WTC11 (cell line): ENCODE data around the gene CHRM1. TPM values are rescaled to one million over a fixed set of nuclear protein-coding genes. Genes with fewer than 3 reads are reported as not detected.
A peak's percentile ranks its signal among the peaks of the same experiment; 100 is the strongest.

Experiments used
- ATAC-seq: fragments of 200-7000 bp; cut with Tn5 transposase; 2 replicates; pipeline ENCODE4 v1.10.0; 2021; ENCODE audit warnings: mild to moderate bottlenecking, moderate library complexity
- CTCF ChIA-PET: fragments of 300-600 bp; sonication (Branson Sonifier 250); formaldehyde crosslinking; loops from one replicate; lab custom pipeline; 2021; ENCODE audit warnings: antibody characterized with exemption; lab: Charles Lee
- POLR2A ChIA-PET: fragments of 350-600 bp; sonication (Branson Sonifier 250); formaldehyde crosslinking; loops from one replicate; lab custom pipeline; 2021; ENCODE audit warnings: antibody characterized with exemption; lab: Charles Lee
- DNase-seq: peaks from one replicate; pipeline ENCODE4 v3.0.0; 2021; ENCODE audit warnings: low spot score
- H3K27ac Mint-ChIP-seq: 2 replicates; pipeline ENCODE4 v1.8.0; 2021; ENCODE audit warnings: mixed read lengths
- H3K27me3 Mint-ChIP-seq: 2 replicates; pipeline ENCODE4 v1.8.0; 2021; ENCODE audit warnings: low read depth, mild to moderate bottlenecking, moderate library complexity, mixed read lengths
- H3K36me3 Mint-ChIP-seq: 2 replicates; pipeline ENCODE4 v1.8.0; 2021; ENCODE audit warnings: mixed read lengths
- H3K4me1 Mint-ChIP-seq: 2 replicates; pipeline ENCODE4 v1.8.0; 2022; ENCODE audit warnings: mixed read lengths
- H3K4me3 Mint-ChIP-seq: 2 replicates; pipeline ENCODE4 v1.8.0; 2021; ENCODE audit warnings: mild to moderate bottlenecking, moderate library complexity, mixed read lengths
- H3K9me3 Mint-ChIP-seq: 2 replicates; pipeline ENCODE4 v1.8.0; 2021; ENCODE audit warnings: mixed read lengths
- CREM ChIP-seq: sonication (generic); formaldehyde crosslinking; IDR thresholded peaks from 2 replicates; pipeline ENCODE4 v1.8.1; 2022; ENCODE audit warnings: mild to moderate bottlenecking, missing genetic modification reagents, moderate library complexity
- FOXK1 ChIP-seq: sonication (generic); formaldehyde crosslinking; IDR thresholded peaks from 2 replicates; pipeline ENCODE4 v1.8.0; 2022; ENCODE audit warnings: mild to moderate bottlenecking, moderate library complexity, missing genetic modification reagents
- FOXP1 ChIP-seq: sonication (generic); formaldehyde crosslinking; IDR thresholded peaks from 2 replicates; pipeline ENCODE4 v1.8.0; 2022; ENCODE audit warnings: missing genetic modification reagents, mild to moderate bottlenecking, moderate library complexity, borderline replicate concordance
- JAZF1 ChIP-seq: fragments of 250-450 bp; sonication (Bioruptor Pico); IDR thresholded peaks from 2 replicates; pipeline ENCODE4 v1.9.0; 2021; ENCODE audit warnings: moderate library complexity, mild to moderate bottlenecking, inconsistent platforms
- JUN ChIP-seq: sonication (generic); formaldehyde crosslinking; IDR thresholded peaks from 2 replicates; pipeline ENCODE4 v1.8.0; 2023; ENCODE audit warnings: mild to moderate bottlenecking, missing genetic modification reagents
- NFATC4 ChIP-seq: fragments of 250-450 bp; sonication (Bioruptor Pico); IDR thresholded peaks from 2 replicates; pipeline ENCODE4 v1.9.0; 2021; ENCODE audit warnings: mild to moderate bottlenecking
- NFE2L1 ChIP-seq: sonication (generic); formaldehyde crosslinking; IDR thresholded peaks from 2 replicates; pipeline ENCODE4 v1.8.1; 2023; ENCODE audit warnings: missing genetic modification reagents
- OVOL2 ChIP-seq: fragments of 250-450 bp; sonication (Bioruptor Pico); IDR thresholded peaks from 2 replicates; pipeline ENCODE4 v1.9.0; 2021; ENCODE audit warnings: mild to moderate bottlenecking, borderline replicate concordance
- RORB ChIP-seq: fragments of 250-450 bp; sonication (Bioruptor Pico); IDR thresholded peaks from 2 replicates; pipeline ENCODE4 v1.9.0; 2021; ENCODE audit warnings: mild to moderate bottlenecking
- SMAD4 ChIP-seq: sonication (generic); formaldehyde crosslinking; IDR thresholded peaks from 2 replicates; pipeline ENCODE4 v1.8.0; 2022; ENCODE audit warnings: mild to moderate bottlenecking, missing genetic modification reagents
- SOX15 ChIP-seq: fragments of 250-450 bp; sonication (Bioruptor Pico); IDR thresholded peaks from 2 replicates; pipeline ENCODE4 v1.9.0; 2021; ENCODE audit warnings: mild to moderate bottlenecking
- TEAD1 ChIP-seq: sonication (generic); formaldehyde crosslinking; IDR thresholded peaks from 2 replicates; pipeline ENCODE4 v1.8.0; 2022; ENCODE audit warnings: mild to moderate bottlenecking, missing genetic modification reagents
- total RNA-seq: library from RNA; stranded (reverse); gene quantifications from 3 replicates; pipeline ENCODE4 v1.2.3, GENCODE V29; 2021
- TF ChIP-seq, protein P1 (sequence below): fragments of 250-450 bp; sonication (Bioruptor Pico); IDR thresholded peaks from 2 replicates; pipeline ENCODE4 v1.9.0; 2021; ENCODE audit warnings: mild to moderate bottlenecking
- TF ChIP-seq, protein P2 (sequence below): sonication (generic); formaldehyde crosslinking; IDR thresholded peaks from 2 replicates; pipeline ENCODE4 v1.8.0; 2022; ENCODE audit warnings: mild to moderate bottlenecking, missing genetic modification reagents
- TF ChIP-seq, protein P3 (sequence below): sonication (generic); formaldehyde crosslinking; IDR thresholded peaks from 2 replicates; pipeline ENCODE4 v1.8.1; 2022; ENCODE audit warnings: low read depth, mild to moderate bottlenecking, moderate library complexity, missing genetic modification reagents, borderline replicate concordance
- TF ChIP-seq, protein P4 (sequence below): sonication (generic); formaldehyde crosslinking; IDR thresholded peaks from 2 replicates; pipeline ENCODE4 v1.8.1; 2022; ENCODE audit warnings: mild to moderate bottlenecking, moderate library complexity, missing genetic modification reagents
- TF ChIP-seq, protein P5 (sequence below): sonication (generic); formaldehyde crosslinking; conservative IDR thresholded peaks from 2 replicates; pipeline ENCODE4 v1.8.1; 2022; ENCODE audit warnings: mild to moderate bottlenecking, missing genetic modification reagents
- TF ChIP-seq, protein P6 (sequence below): fragments of 250-450 bp; sonication (Bioruptor Pico); IDR thresholded peaks from 2 replicates; pipeline ENCODE4 v1.8.0; 2021; ENCODE audit warnings: mild to moderate bottlenecking

The CHRM1 gene
- total RNA-seq, 1 experiment from 2014 or later: not detected

DNA sequence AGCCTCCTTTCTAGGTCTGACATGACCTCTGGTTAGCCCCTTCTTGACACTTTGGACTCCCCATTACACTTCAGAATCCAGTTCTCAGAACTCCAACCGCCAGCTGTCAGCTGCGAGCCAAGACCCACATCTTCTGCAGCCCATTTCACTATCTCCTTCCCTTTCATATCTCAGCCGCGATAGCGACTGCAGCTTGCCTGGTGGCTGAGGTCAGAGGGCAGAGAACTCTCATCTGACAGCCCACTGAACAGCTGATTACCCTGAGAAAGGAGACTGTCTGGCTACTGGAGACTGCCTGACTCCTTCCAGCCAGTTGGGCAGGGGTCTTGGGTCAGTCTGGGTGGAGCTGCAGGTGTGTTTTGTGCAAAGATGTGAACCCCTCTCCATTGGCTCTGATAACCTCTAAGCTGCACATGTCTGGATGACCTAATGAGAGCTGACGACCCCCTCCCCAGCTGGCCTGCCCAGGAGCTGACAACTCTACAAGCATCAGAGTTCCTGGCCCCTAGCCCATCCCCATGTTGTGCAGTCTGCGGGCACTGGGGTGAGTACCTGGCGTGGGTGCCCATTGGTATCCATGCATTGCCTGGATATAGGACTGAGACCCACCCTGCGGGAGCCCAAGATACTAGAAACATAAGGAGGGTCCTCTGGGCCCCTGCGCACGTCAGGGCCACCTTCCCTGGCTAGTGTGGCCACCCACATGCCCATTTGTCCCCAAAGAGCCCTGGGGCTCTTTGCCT lies 1.1 kb downstream of the CHRM1 start (continued):
- TF ChIP-seq SOX15 (CRISPR knock-in tag) (no peak), NFATC4 (CRISPR knock-in tag) (no peak)

DNA sequence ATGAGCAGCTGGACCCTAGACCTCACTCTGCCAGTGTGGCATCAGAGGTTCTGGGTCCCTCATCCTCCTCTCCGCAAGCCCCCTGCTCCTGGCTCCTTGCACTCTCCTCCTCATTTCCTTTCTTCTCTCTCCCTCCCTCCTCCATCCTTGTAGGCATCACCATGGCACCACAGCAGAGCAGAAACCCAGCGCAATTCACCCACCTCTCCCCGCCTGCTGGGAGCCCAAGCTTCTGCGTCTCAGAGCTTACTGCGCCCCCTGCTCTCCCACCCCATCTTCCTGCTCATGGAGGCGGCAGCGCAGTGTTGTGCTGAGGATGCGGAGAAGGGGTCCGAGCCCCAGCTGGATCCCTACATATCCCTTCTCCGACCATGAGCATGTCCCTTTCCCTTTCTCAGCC lies 1.7 kb downstream of the CHRM1 start:
- no peaks in the 10 kb centered on the region for H3K9me3 Mint-ChIP-seq
- no peaks in the 10 kb centered on the region for H3K36me3 Mint-ChIP-seq
- ATAC-seq: no peak
- DNase-seq: no peak
- H3K27ac Mint-ChIP-seq: no peak overlapping the region
- TF ChIP-seq CREM (CRISPR knock-in tag): no peak
- TF ChIP-seq JUN: no peak
- no peak for TF ChIP-seq JAZF1
- TF ChIP-seq, protein P1, sequence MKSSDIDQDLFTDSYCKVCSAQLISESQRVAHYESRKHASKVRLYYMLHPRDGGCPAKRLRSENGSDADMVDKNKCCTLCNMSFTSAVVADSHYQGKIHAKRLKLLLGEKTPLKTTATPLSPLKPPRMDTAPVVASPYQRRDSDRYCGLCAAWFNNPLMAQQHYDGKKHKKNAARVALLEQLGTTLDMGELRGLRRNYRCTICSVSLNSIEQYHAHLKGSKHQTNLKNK (CRISPR knock-in tag): no peak
- TF ChIP-seq, protein P2, sequence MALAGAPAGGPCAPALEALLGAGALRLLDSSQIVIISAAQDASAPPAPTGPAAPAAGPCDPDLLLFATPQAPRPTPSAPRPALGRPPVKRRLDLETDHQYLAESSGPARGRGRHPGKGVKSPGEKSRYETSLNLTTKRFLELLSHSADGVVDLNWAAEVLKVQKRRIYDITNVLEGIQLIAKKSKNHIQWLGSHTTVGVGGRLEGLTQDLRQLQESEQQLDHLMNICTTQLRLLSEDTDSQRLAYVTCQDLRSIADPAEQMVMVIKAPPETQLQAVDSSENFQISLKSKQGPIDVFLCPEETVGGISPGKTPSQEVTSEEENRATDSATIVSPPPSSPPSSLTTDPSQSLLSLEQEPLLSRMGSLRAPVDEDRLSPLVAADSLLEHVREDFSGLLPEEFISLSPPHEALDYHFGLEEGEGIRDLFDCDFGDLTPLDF: no peak
- no peak overlapping the region for H3K4me3 Mint-ChIP-seq
- ChIA-PET POLR2A (no interaction called here), CTCF (interaction anchor here (4.0 to 14.1 kb wide), 3 partner anchors 11 to 101 kb away, joined by 22 to 268 read pairs (median 61); no protein-coding TSS in a partner anchor)
- H3K27me3 Mint-ChIP-seq: peaks cover 26% of the 10 kb centered on the region
- H3K4me1 Mint-ChIP-seq: peaks cover 24% of the 10 kb centered on the region

DNA sequence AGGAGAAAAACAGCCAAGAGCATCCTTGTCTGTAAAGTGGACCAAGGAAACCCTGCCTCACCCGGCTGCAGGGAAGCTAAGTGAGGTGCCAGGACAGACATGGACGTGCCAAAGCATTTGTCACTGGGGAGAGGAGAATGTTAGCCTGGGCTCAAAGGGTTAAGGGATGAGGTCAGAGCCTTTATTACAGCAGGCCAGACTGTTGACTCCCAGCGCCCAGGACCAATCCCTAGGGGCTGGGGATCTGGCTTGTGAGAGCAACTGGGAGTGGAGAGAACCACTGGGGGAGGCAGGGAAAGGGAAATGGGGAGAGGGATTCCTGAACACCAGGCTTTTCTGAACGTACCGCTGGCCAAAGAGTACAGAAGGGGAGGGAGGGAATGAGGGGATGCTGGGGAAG lies 2.6 kb downstream of the CHRM1 start:
- Mint-ChIP-seq H3K9me3 (no peaks in the 10 kb centered on the region), H3K36me3 (no peaks in the 10 kb centered on the region), H3K27ac (no peak overlapping the region), H3K4me1 (peaks cover 20% of the 10 kb centered on the region), H3K4me3 (no peak overlapping the region), H3K27me3 (peaks cover 17% of the 10 kb centered on the region)
- peak; percentile 11; the same call in 1 of the 2 replicates for ATAC-seq
- no peak for TF ChIP-seq SMAD4 (CRISPR knock-in tag)
- TF ChIP-seq FOXK1 (CRISPR knock-in tag): no peak
- no peak for TF ChIP-seq OVOL2 (CRISPR knock-in tag)
- no peak for TF ChIP-seq RORB
- TF ChIP-seq, protein P3, sequence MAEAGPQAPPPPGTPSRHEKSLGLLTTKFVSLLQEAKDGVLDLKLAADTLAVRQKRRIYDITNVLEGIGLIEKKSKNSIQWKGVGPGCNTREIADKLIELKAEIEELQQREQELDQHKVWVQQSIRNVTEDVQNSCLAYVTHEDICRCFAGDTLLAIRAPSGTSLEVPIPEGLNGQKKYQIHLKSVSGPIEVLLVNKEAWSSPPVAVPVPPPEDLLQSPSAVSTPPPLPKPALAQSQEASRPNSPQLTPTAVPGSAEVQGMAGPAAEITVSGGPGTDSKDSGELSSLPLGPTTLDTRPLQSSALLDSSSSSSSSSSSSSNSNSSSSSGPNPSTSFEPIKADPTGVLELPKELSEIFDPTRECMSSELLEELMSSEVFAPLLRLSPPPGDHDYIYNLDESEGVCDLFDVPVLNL (CRISPR knock-in tag): no peak
- TF ChIP-seq, protein P4, sequence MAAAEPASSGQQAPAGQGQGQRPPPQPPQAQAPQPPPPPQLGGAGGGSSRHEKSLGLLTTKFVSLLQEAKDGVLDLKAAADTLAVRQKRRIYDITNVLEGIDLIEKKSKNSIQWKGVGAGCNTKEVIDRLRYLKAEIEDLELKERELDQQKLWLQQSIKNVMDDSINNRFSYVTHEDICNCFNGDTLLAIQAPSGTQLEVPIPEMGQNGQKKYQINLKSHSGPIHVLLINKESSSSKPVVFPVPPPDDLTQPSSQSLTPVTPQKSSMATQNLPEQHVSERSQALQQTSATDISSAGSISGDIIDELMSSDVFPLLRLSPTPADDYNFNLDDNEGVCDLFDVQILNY (CRISPR knock-in tag): no peak
- TF ChIP-seq, protein P5, sequence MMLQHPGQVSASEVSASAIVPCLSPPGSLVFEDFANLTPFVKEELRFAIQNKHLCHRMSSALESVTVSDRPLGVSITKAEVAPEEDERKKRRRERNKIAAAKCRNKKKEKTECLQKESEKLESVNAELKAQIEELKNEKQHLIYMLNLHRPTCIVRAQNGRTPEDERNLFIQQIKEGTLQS: no peak
- no peak for TF ChIP-seq NFE2L1 (CRISPR knock-in tag)
- TF ChIP-seq JAZF1: no peak
- TF ChIP-seq, protein P2: no peak
- TF ChIP-seq, protein P6, sequence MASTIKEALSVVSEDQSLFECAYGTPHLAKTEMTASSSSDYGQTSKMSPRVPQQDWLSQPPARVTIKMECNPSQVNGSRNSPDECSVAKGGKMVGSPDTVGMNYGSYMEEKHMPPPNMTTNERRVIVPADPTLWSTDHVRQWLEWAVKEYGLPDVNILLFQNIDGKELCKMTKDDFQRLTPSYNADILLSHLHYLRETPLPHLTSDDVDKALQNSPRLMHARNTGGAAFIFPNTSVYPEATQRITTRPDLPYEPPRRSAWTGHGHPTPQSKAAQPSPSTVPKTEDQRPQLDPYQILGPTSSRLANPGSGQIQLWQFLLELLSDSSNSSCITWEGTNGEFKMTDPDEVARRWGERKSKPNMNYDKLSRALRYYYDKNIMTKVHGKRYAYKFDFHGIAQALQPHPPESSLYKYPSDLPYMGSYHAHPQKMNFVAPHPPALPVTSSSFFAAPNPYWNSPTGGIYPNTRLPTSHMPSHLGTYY (CRISPR knock-in tag): no peak
- no peak for TF ChIP-seq FOXP1 (CRISPR knock-in tag)
- no peak for TF ChIP-seq TEAD1 (CRISPR knock-in tag)
- no peak for DNase-seq
- POLR2A ChIA-PET: no interaction called here
- CTCF ChIA-PET: interaction anchor here (0.7 to 14.1 kb wide), 4 partner anchors 10 to 117 kb away, joined by 3 to 268 read pairs (median 42); no protein-coding TSS in a partner anchor
